WERI-Rb-1 (cell line): ENCODE measurements around the gene ETS2.

ENCODE experiments used
- DNase-seq: peaks from one replicate; pipeline ENCODE4 v3.0.0-alpha.2; 2020
- H3K27ac ChIP-seq: fragments of 250-450 bp; sonication (Bioruptor Pico); 2 replicates; pipeline ENCODE4 v1.5.1; 2020; ENCODE audit warnings: mild to moderate bottlenecking, moderate library complexity
- H3K27me3 ChIP-seq: fragments of 250-450 bp; sonication (Bioruptor Pico); 2 replicates; pipeline ENCODE4 v1.5.1; 2021; ENCODE audit warnings: mild to moderate bottlenecking, low read depth, moderate library complexity; ENCODE audit not compliant: insufficient read depth, severe bottlenecking
- H3K36me3 ChIP-seq: fragments of 250-450 bp; sonication (Bioruptor Pico); 2 replicates; pipeline ENCODE4 v1.5.1; 2020; ENCODE audit warnings: mild to moderate bottlenecking, moderate library complexity
- H3K4me3 ChIP-seq: 2 replicates; pipeline ENCODE4 v1.5.1; 2011; ENCODE audit warnings: low read depth, mild to moderate bottlenecking, control low read depth, low read length
- H3K9me3 ChIP-seq: fragments of 250-450 bp; sonication (Bioruptor Pico); 2 replicates; pipeline ENCODE4 v1.5.1; 2021; ENCODE audit warnings: mild to moderate bottlenecking, moderate library complexity; ENCODE audit not compliant: severe bottlenecking
- CTCF ChIP-seq: IDR thresholded peaks from 2 replicates; pipeline ENCODE4 v1.5.1; 2011; ENCODE audit warnings: low read depth, mild to moderate bottlenecking, control low read depth, inconsistent platforms, low read length

Gene ETS2

GRCh38 chr21:38804789-38805327, 871 bp upstream of the ETS2 start:
- H3K4me3 ChIP-seq: peak overlapping the region; percentile 88
- H3K9me3 ChIP-seq: no peaks in the 10 kb centered on the region
- no peaks in the 10 kb centered on the region for H3K27me3 ChIP-seq
- DNase-seq: peak; percentile 80
- peak; percentile 88 for TF ChIP-seq CTCF
- peak overlapping the region; percentile 72 for H3K27ac ChIP-seq
- H3K36me3 ChIP-seq: no peaks in the 10 kb centered on the region

- peak; percentile 39 for DNase-seq
- peak overlapping the region; percentile 72 for H3K27ac ChIP-seq
- no peaks in the 10 kb centered on the region; the same call in none of the 2 replicates for H3K36me3 ChIP-seq
- H3K9me3 ChIP-seq: no peaks in the 10 kb centered on the region
- no peaks in the 10 kb centered on the region for H3K27me3 ChIP-seq
- peak; percentile 28; the same call in 1 of the 2 replicates for TF ChIP-seq CTCF
- H3K4me3 ChIP-seq: peak overlapping the region; percentile 88
Observed at GRCh38 chr21:38806153-38806941, 618 bp downstream of the ETS2 start.

- Histone ChIP-seq H3K27me3 (no peaks in the 10 kb centered on the region), H3K36me3 (peaks cover under 1% of the 10 kb centered on the region), H3K27ac (peak overlapping the region; percentile 72; the same call in 1 of the 2 replicates), H3K9me3 (no peaks in the 10 kb centered on the region), H3K4me3 (peak overlapping the region; percentile 88)
- no peak for DNase-seq
- TF ChIP-seq CTCF: no peak
Observed at GRCh38 chr21:38806942-38807284, 1.2 kb downstream of the ETS2 start.

DNA sequence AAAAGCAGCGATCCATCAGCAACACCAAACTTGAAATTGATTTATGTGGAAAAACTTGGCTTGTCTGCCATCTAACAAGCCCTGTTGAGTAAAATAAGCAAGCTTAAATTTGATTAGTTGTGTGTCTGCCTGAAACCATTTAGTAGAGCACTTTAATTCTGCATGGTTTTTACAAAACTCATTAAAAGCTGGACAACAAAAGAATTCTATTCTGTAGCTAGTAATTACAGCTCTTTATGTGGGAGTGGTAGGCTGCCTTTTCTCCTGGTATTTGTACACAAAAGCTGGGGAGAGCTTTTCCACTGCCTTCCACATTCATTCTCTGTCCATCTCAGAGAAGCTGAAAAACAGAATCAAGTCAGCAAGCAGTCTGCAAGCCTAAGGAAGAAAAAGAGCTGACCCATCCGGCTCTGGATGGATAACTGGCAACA, 1.7 kb downstream of the ETS2 start:
- DNase-seq: no peak
- Histone ChIP-seq H3K36me3 (peaks cover 6% of the 10 kb centered on the region), H3K27ac (no peak overlapping the region), H3K27me3 (no peaks in the 10 kb centered on the region), H3K4me3 (no peak overlapping the region), H3K9me3 (no peaks in the 10 kb centered on the region)
- TF ChIP-seq CTCF: no peak

DNA sequence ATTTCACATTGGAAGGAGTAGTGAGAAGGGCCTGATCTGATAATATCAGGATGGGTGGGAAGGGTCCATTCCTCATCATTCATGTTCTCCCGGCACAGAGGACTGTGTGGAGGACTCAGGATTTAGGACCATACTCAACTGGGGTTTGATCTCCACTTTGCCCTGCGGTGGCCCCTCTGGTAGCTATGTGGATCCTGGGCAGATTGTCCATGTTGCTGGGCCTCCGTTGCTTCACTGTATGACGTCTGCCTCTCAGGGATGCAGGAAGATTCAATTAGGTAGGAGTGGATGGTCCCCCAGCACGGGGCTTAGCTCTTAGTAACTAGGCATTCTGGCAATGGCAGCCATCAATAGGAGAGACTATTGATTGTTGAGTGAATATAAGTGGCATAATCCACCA, 2.3 kb downstream of the ETS2 start:
- Histone ChIP-seq H3K27ac (no peak overlapping the region), H3K4me3 (no peak overlapping the region), H3K36me3 (peaks cover 11% of the 10 kb centered on the region), H3K27me3 (no peaks in the 10 kb centered on the region), H3K9me3 (no peaks in the 10 kb centered on the region)
- DNase-seq: no peak
- TF ChIP-seq CTCF: no peak
